ENCODE data around the gene B4GALNT4.

B4GALNT4 gene

GRCh38 chr11:364991-365725 lies 4.1 kb upstream of the B4GALNT4 start:
- no peak for DNase-seq (ENCODE audit: extremely low spot score)
- POLR2A ChIA-PET = interaction anchor here (0.6 kb wide), 3 partner anchors 21 to 1559 kb away, joined by 3 to 5 read pairs (median 3); no protein-coding TSS in a partner anchor
- TF ChIP-seq, protein P1, sequence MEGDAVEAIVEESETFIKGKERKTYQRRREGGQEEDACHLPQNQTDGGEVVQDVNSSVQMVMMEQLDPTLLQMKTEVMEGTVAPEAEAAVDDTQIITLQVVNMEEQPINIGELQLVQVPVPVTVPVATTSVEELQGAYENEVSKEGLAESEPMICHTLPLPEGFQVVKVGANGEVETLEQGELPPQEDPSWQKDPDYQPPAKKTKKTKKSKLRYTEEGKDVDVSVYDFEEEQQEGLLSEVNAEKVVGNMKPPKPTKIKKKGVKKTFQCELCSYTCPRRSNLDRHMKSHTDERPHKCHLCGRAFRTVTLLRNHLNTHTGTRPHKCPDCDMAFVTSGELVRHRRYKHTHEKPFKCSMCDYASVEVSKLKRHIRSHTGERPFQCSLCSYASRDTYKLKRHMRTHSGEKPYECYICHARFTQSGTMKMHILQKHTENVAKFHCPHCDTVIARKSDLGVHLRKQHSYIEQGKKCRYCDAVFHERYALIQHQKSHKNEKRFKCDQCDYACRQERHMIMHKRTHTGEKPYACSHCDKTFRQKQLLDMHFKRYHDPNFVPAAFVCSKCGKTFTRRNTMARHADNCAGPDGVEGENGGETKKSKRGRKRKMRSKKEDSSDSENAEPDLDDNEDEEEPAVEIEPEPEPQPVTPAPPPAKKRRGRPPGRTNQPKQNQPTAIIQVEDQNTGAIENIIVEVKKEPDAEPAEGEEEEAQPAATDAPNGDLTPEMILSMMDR (IDR thresholded peaks at IDR 0.05; ENCODE audit: control extremely low read depth, extremely low read depth, low read depth, missing control alignments) = no peak
- CTCF ChIA-PET = interaction anchor here (1.4 to 8.5 kb wide), 6 partner anchors 25 to 115 kb away, joined by 3 to 64 read pairs (median 8); no protein-coding TSS in a partner anchor

GRCh38 chr11:365831-366230 lies 3.5 kb upstream of the B4GALNT4 start:
- TF ChIP-seq, protein P1 (IDR thresholded peaks at IDR 0.05; ENCODE audit: control extremely low read depth, extremely low read depth, low read depth, missing control alignments) = no peak
- CTCF ChIA-PET = interaction anchor here (8.5 kb wide), 1 partner anchor 116 kb away, joined by 64 read pairs; no protein-coding TSS in a partner anchor
- POLR2A ChIA-PET = no interaction called here
- no peak for DNase-seq (ENCODE audit: extremely low spot score)

- no peak for DNase-seq (ENCODE audit: extremely low spot score)
- ChIA-PET POLR2A (no interaction called here), CTCF (interaction anchor here (1.2 to 1.5 kb wide), 3 partner anchors 16 to 151 kb away, joined by 3 read pairs; no protein-coding TSS in a partner anchor)
- TF ChIP-seq, protein P1 (IDR thresholded peaks at IDR 0.05; ENCODE audit: control extremely low read depth, extremely low read depth, low read depth, missing control alignments) = no peak
Observed at GRCh38 chr11:367956-368413, 1.3 kb upstream of the B4GALNT4 start.

DNA sequence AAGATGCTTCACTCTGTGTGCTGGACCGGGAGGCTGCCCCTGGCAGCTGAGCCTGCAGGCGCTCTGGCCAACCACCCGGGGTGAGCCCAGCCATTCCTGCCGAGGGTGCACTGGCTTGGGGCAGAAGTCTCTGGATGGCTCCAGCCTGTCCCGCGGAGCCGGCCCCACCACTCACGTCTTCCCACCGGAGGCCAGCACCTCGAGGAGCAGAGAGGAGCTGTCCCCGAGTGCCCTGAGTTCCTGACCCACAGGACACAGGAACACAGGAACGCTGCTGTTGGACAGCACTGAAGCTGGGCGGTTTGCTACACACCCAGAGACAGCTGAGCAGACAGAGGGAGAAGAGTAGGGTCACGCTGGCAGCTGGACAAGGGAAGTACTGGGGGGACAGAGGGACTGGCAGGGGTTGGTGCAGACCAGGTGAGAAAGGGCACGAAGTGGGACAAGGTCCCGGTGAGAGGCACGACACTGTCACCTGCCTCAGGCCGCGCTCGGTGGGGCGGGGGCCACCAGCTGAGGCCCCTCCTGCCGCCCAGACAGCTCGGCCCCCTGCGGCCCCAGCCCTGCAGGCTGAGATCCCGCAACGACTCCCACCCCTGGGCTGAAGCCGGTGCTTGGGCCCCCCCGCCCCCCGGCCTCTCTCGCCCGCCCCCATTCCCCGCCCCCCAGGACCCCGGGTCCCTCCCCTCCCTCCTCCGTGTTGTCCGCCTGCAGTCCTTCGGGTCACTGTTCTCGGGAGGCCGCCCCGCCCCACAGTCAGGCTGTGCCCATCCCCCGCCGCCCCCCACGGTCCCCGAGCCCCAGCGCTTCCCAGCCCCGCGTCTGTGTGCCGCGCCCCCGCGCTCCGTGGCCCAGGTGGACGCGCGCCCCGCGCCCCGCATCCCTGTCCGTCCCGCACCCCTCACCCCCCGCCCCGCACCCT lies 624 bp upstream of the B4GALNT4 start:
- TF ChIP-seq, protein P1 (IDR thresholded peaks at IDR 0.05; ENCODE audit: control extremely low read depth, extremely low read depth, low read depth, missing control alignments) = no peak
- CTCF ChIA-PET = interaction anchor here (1.2 to 1.5 kb wide), 3 partner anchors 15 to 150 kb away, joined by 3 read pairs; no protein-coding TSS in a partner anchor
- POLR2A ChIA-PET = no interaction called here
- DNase-seq (ENCODE audit: extremely low spot score) = no peak

GRCh38 chr11:370070-370941 lies 1.0 kb downstream of the B4GALNT4 start:
- TF ChIP-seq, protein P1 (IDR thresholded peaks at IDR 0.05; ENCODE audit: control extremely low read depth, extremely low read depth, low read depth, missing control alignments) = no peak
- ChIA-PET POLR2A (no interaction called here), CTCF (interaction anchor here (1.4 to 2.5 kb wide), 3 partner anchors 8 to 148 kb away, joined by 4 to 12 read pairs (median 10); no protein-coding TSS in a partner anchor)
- DNase-seq (ENCODE audit: extremely low spot score) = no peak

Measured in GM10248 (cell line).